Kidney epithelial cell (primary cell): ENCODE results near the gene MARK3. TPM values are rescaled to one million over a fixed set of nuclear protein-coding genes. Genes with fewer than 3 reads are reported as not detected.

Experiments used
- DNase-seq: peaks from one replicate; pipeline ENCODE4 v3.0.0-alpha.2; 2010; ENCODE audit warnings: low read depth
- H3K27me3 ChIP-seq: 2 replicates; pipeline ENCODE4 v1.6.0; 2011; ENCODE audit warnings: low read length; ENCODE audit not compliant: control insufficient read depth, insufficient read depth
- H3K36me3 ChIP-seq: 2 replicates; pipeline ENCODE4 v1.5.1; 2011; ENCODE audit warnings: low read length; ENCODE audit not compliant: control insufficient read depth, insufficient read depth
- H3K4me3 ChIP-seq: 2 replicates; pipeline ENCODE4 v1.5.1; 2011; ENCODE audit warnings: low read depth, mild to moderate bottlenecking, control low read depth, low read length
- total RNA-seq: library from RNA; depleted of rRNA; stranded (reverse); fragments of >200 nt; gene quantifications from 2 replicates; pipeline ENCODE4 v1.2.3, GENCODE V29; 2015
- TF ChIP-seq, protein P1 (sequence below): IDR thresholded peaks from 2 replicates; pipeline ENCODE4 v1.5.1; 2011; ENCODE audit warnings: mild to moderate bottlenecking, moderate library complexity, low read length, control low read depth, inconsistent platforms; ENCODE audit not compliant: insufficient read depth, poor library complexity, severe bottlenecking

The MARK3 gene
- total RNA-seq, 1 donor from 2014 or later = 74.1 TPM

GRCh38 chr14:103401223-103402214 is 16.3 kb downstream of the MARK3 start:
- Histone ChIP-seq H3K4me3 (no peak overlapping the region), H3K36me3 (no peaks in the 10 kb centered on the region), H3K27me3 (no peaks in the 10 kb centered on the region)
- TF ChIP-seq, protein P1, sequence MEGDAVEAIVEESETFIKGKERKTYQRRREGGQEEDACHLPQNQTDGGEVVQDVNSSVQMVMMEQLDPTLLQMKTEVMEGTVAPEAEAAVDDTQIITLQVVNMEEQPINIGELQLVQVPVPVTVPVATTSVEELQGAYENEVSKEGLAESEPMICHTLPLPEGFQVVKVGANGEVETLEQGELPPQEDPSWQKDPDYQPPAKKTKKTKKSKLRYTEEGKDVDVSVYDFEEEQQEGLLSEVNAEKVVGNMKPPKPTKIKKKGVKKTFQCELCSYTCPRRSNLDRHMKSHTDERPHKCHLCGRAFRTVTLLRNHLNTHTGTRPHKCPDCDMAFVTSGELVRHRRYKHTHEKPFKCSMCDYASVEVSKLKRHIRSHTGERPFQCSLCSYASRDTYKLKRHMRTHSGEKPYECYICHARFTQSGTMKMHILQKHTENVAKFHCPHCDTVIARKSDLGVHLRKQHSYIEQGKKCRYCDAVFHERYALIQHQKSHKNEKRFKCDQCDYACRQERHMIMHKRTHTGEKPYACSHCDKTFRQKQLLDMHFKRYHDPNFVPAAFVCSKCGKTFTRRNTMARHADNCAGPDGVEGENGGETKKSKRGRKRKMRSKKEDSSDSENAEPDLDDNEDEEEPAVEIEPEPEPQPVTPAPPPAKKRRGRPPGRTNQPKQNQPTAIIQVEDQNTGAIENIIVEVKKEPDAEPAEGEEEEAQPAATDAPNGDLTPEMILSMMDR = no peak
- DNase-seq = no peak

DNA sequence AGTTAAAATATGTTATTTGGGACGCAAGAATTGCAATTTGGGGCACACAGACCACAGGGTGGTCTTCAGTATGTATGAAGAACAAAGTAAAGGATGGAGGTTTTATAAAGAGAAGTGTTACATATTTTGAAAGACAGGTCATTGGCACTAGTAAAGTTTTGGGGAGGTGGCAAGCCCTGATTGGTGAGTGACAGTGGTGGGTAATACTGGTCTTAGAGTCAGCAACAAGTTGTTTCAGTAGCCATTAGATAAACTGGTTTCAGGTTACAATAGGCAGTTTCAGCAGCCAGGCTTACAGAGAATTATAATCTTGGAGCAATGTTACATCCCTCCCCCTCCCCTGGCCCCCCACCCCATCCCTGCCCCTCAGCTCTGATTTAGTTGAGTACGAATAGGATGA is 17.5 kb downstream of the MARK3 start:
- Histone ChIP-seq H3K4me3 (no peak overlapping the region), H3K27me3 (no peaks in the 10 kb centered on the region), H3K36me3 (no peaks in the 10 kb centered on the region)
- TF ChIP-seq, protein P1 = no peak
- DNase-seq = no peak

GRCh38 chr14:103404032-103404918 is 19.1 kb downstream of the MARK3 start:
- DNase-seq = no peak
- TF ChIP-seq, protein P1 = no peak
- peaks cover 1% of the 10 kb centered on the region for H3K36me3 ChIP-seq
- no peaks in the 10 kb centered on the region for H3K27me3 ChIP-seq
- no peak overlapping the region for H3K4me3 ChIP-seq

- TF ChIP-seq, protein P1 = no peak
- Histone ChIP-seq H3K36me3 (peaks cover 1% of the 10 kb centered on the region), H3K27me3 (no peaks in the 10 kb centered on the region), H3K4me3 (no peak overlapping the region)
- DNase-seq = no peak
Measured at GRCh38 chr14:103404920-103405319, 19.7 kb downstream of the MARK3 start.

- H3K36me3 ChIP-seq = peaks cover 1% of the 10 kb centered on the region
- DNase-seq = no peak
- TF ChIP-seq, protein P1 = no peak
- no peaks in the 10 kb centered on the region for H3K27me3 ChIP-seq
- no peak overlapping the region for H3K4me3 ChIP-seq
Measured at GRCh38 chr14:103408491-103409155, 23.4 kb downstream of the MARK3 start.
